Gastroesophageal sphincter (tissue), 3 donors: ENCODE data around the gene PRAMEF9.
"Not testable (repeated sequence)": the region's sequence is repeated elsewhere in the genome, so short reads cannot be mapped to it uniquely, and the experiment has no call there.

Experiments
- CTCF ChIP-seq, 4 experiments: fragments of 200-600 bp in 2 of 4; fragments of 450-650 bp in 2 of 4; sonication (generic) in 1 of 4; IDR thresholded peaks; one replicate each; pipeline ENCODE4 v1.5.1; 2017 to 2019; ENCODE audit warnings: antibody characterized with exemption in 4 of 4, mild to moderate bottlenecking in 2 of 4, moderate library complexity in 2 of 4
- EP300 ChIP-seq: sonication (generic); formaldehyde crosslinking; IDR thresholded peaks from one replicate; pipeline ENCODE4 v1.6.1; 2017; ENCODE audit warnings: antibody characterized with exemption, mild to moderate bottlenecking
- POLR2A ChIP-seq, 2 donors: fragments of 450-650 bp; IDR thresholded peaks; one replicate each; pipeline ENCODE4 v1.6.1; 2017; ENCODE audit warnings: antibody characterized with exemption in 2 of 2, mild to moderate bottlenecking in 2 of 2, moderate library complexity in 1 of 2

- TF ChIP-seq EP300; CTCF (IDR thresholded peaks at IDR 0.05); POLR2A (IDR thresholded peaks at IDR 0.05): not testable (repeated sequence)
Measured at GRCh38 chr1:13171548-13171947, at the start of gene PRAMEF9.
